Stomach (tissue), 9 donors: ENCODE data around the gene PDE3A. TPM values are rescaled to one million over a fixed set of nuclear protein-coding genes. Genes with fewer than 3 reads are reported as not detected.

Experiments
- DNase-seq, 2 donors: peaks; one replicate each; pipeline versions ENCODE4 v3.0.0 to v3.0.0-alpha.2; 2013 to 2019
- H3K27ac ChIP-seq, 5 donors: fragments of 200-600 bp in 4 of 5; sonication (generic) in 4 of 5; one replicate each; pipeline ENCODE4 v1.5.1; 2013 to 2019; ENCODE audit warnings: mild to moderate bottlenecking in 1 of 5, moderate library complexity in 1 of 5
- H3K27me3 ChIP-seq, 3 donors: fragments of 200-600 bp; sonication (generic); one replicate each; pipeline ENCODE4 v1.5.1; 2017 to 2019; ENCODE audit warnings: mixed run types in 1 of 3
- H3K36me3 ChIP-seq, 4 donors: fragments of 200-600 bp; sonication (generic); 1 replicate in 3 of 4; 2 replicates in 1 of 4; pipeline ENCODE4 v1.5.1; 2016 to 2019
- H3K4me1 ChIP-seq, 4 donors: fragments of 200-600 bp; sonication (generic); one replicate each; pipeline ENCODE4 v1.5.1; 2016 to 2019
- H3K4me3 ChIP-seq, 4 donors: fragments of 200-600 bp; sonication (generic) in 3 of 4; one replicate each; pipeline ENCODE4 v1.5.1; 2016 to 2019; ENCODE audit warnings: mild to moderate bottlenecking in 1 of 4
- H3K9me3 ChIP-seq, 4 donors: fragments of 200-600 bp; sonication (generic); one replicate each; pipeline ENCODE4 v1.5.1; 2016 to 2019
- EP300 ChIP-seq: sonication (generic); formaldehyde crosslinking; IDR thresholded peaks from one replicate; pipeline ENCODE4 v1.6.1; 2017; ENCODE audit warnings: antibody characterized with exemption
- POLR2A ChIP-seq, 4 donors: fragments of 450-650 bp; IDR thresholded peaks; one replicate each; pipeline ENCODE4 v1.6.1; 2016; ENCODE audit warnings: antibody characterized with exemption in 4 of 4, control low read depth in 2 of 4, mild to moderate bottlenecking in 1 of 4, moderate library complexity in 1 of 4
- POLR2AphosphoS5 ChIP-seq, 3 donors: sonication (generic); formaldehyde crosslinking; IDR thresholded peaks; one replicate each; pipeline ENCODE4 v1.6.1; 2016; ENCODE audit warnings: antibody characterized with exemption in 3 of 3
- WGBS, 5 donors: extraction: QIAGEN DNeasy Blood & Tissue Kit in 3 of 5; methylation state at CpG; one replicate each; pipeline versions ENCODE4 v1.1.5 to v1.1.7; 2013 to 2018; 5-methylcytosine and 5-hydroxymethylcytosine counted together
- intact Hi-C: fragments of 100-400 bp; cut with DNase I; formaldehyde crosslinking; loops from one replicate; pipeline ENCODE4 v1.15.1; 2023; ENCODE audit warnings: low total_unique reads
- polyA plus RNA-seq, 3 donors: library from polyadenylated mRNA; stranded (reverse); fragments of 200-250 nt; gene quantifications; one replicate each; pipeline ENCODE4 v1.2.3, GENCODE V29; 2013
- total RNA-seq, 5 donors: library from RNA; depleted of rRNA; stranded (reverse); fragments of >200 nt; gene quantifications; one replicate each; pipeline versions ENCODE4 v1.1.0 to v1.2.3, GENCODE V29; 2014 to 2016
- TF ChIP-seq, protein P1 (sequence below), 7 experiments: fragments of 450-650 bp in 4 of 7; fragments of 200-600 bp in 3 of 7; sonication (generic) in 3 of 7; IDR thresholded peaks; one replicate each; pipeline ENCODE4 v1.5.1; 2016 to 2019; ENCODE audit warnings: antibody characterized with exemption in 7 of 7, control low read depth in 2 of 7, mild to moderate bottlenecking in 1 of 7
- donor health status: healthy with polysubstance abuse.
- donor health status: Bipolar disorder and iron deficiency.
- donor health status: healthy.

Gene PDE3A
- total and polyA plus RNA-seq, 8 donors: 0.19 to 50.9 (median 12.0) TPM

DNA sequence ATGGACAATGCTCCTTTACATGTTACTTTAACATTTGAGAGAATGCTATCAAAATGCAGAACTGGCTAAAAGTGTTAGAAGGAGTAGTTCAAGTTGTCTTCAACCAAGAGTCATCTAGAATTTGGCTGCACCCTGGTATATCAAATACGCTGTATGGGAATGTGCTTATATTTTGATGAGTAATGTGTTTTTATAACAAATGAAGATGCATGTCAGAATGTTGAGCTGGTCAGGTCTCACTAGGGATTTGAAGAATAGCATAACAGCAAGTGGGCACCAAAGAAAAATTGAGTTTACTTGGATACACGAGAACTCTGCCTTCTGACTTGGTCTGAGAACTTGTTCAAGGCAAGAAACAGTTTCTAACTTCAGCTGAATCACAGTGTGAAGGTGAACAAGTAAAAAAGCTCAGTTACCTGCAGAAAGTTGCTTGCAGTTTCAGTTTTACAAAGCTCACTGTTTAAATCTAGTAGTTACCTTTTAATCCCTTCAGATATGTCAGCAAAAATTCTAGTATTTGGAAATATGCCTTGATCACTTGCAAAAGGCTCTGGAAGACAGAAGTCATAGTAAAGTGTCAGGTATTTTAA, 82.3 kb downstream of the PDE3A start:
- intact Hi-C loops: no loop called here
- 52 to 84% (median 80%) methylated on average over 2 of the region's 2 CpGs for WGBS, 5 donors
- no peak overlapping the region for H3K27ac ChIP-seq

DNA sequence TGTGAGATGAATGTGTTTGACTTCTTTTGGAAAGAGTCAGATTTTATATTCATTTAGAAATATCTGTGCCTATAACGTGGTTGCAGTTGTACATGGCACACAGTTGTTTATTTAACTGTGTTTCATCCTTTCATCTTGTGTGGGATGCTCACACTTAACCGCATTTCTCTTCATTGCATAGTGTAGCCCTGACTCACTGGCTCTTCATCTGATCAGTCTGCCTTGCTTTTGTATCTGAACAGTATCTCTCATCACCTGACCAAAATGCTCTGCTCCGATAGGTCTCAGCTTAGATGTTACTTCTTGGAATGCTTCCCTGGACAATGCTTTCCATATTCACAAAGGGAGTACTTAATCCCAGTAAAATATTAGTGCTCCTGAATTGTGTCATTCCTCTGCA, 83.4 kb downstream of the PDE3A start:
- Histone ChIP-seq H3K4me1 (peaks cover 0 to 22% (median 0%) of the 10 kb centered on the region in 4 donors), H3K27me3 (no peaks in the 10 kb centered on the region), H3K36me3 (no peaks in the 10 kb centered on the region), H3K4me3 (no peak overlapping the region), H3K27ac (no peak overlapping the region), H3K9me3 (no peaks in the 10 kb centered on the region)
- 77 to 85% (median 81%) methylated on average over 3 of the region's 3 CpGs for WGBS, 5 donors
- intact Hi-C loops: no loop called here
- TF ChIP-seq POLR2AphosphoS5 (IDR thresholded peaks at IDR 0.05): no peak
- TF ChIP-seq, protein P1, sequence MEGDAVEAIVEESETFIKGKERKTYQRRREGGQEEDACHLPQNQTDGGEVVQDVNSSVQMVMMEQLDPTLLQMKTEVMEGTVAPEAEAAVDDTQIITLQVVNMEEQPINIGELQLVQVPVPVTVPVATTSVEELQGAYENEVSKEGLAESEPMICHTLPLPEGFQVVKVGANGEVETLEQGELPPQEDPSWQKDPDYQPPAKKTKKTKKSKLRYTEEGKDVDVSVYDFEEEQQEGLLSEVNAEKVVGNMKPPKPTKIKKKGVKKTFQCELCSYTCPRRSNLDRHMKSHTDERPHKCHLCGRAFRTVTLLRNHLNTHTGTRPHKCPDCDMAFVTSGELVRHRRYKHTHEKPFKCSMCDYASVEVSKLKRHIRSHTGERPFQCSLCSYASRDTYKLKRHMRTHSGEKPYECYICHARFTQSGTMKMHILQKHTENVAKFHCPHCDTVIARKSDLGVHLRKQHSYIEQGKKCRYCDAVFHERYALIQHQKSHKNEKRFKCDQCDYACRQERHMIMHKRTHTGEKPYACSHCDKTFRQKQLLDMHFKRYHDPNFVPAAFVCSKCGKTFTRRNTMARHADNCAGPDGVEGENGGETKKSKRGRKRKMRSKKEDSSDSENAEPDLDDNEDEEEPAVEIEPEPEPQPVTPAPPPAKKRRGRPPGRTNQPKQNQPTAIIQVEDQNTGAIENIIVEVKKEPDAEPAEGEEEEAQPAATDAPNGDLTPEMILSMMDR (IDR thresholded peaks at IDR 0.05): no peak
- no peak for TF ChIP-seq POLR2A (IDR thresholded peaks at IDR 0.05)
- no peak for TF ChIP-seq EP300
- no peak for DNase-seq

More for the DNA sequence above, 82.3 kb downstream of the PDE3A start:
- no peak for DNase-seq
- Histone ChIP-seq H3K36me3 (no peaks in the 10 kb centered on the region), H3K4me3 (no peak overlapping the region), H3K9me3 (no peaks in the 10 kb centered on the region), H3K27me3 (no peaks in the 10 kb centered on the region), H3K4me1 (peaks cover 0 to 26% (median 0%) of the 10 kb centered on the region in 4 donors)
- TF ChIP-seq POLR2AphosphoS5 (IDR thresholded peaks at IDR 0.05): no peak
- TF ChIP-seq, protein P1 (IDR thresholded peaks at IDR 0.05): no peak
- TF ChIP-seq POLR2A (IDR thresholded peaks at IDR 0.05): no peak
- TF ChIP-seq EP300: no peak

DNA sequence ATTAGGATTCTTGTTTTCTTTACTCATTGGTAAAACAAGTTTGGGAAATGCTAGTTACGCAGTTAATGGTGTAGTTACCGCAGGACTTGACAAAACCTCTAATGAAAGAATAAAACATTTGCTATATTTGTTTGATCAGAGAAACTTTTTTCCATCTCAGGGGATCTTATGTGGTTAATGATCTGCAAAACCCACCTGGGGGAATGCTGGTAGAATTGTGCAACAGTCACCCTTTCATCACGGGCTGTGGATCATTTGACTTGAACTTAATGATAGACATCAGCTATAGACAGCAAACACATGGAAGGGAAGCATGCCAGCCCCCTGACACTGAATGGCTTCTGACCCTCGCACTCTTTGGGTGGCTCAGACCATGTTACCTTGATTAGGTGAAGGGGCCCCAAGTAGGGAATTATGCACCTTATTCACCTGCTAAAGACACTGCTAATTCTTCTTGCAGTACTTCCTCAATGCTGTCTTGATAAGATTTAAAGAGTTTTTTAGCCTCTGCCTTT, 84.2 kb downstream of the PDE3A start:
- Histone ChIP-seq H3K27me3 (no peaks in the 10 kb centered on the region), H3K4me1 (peaks cover 0 to 22% (median 0%) of the 10 kb centered on the region in 4 donors), H3K9me3 (no peaks in the 10 kb centered on the region), H3K36me3 (no peaks in the 10 kb centered on the region), H3K4me3 (no peak overlapping the region), H3K27ac (no peak overlapping the region)
- WGBS, 5 donors: 76 to 83% (median 81%) methylated on average over 4 of the region's 4 CpGs
- DNase-seq: no peak
- intact Hi-C loops: no loop called here
- TF ChIP-seq, protein P1 (IDR thresholded peaks at IDR 0.05): no peak
- no peak for TF ChIP-seq POLR2A (IDR thresholded peaks at IDR 0.05)
- TF ChIP-seq POLR2AphosphoS5 (IDR thresholded peaks at IDR 0.05): no peak
- no peak for TF ChIP-seq EP300

DNA sequence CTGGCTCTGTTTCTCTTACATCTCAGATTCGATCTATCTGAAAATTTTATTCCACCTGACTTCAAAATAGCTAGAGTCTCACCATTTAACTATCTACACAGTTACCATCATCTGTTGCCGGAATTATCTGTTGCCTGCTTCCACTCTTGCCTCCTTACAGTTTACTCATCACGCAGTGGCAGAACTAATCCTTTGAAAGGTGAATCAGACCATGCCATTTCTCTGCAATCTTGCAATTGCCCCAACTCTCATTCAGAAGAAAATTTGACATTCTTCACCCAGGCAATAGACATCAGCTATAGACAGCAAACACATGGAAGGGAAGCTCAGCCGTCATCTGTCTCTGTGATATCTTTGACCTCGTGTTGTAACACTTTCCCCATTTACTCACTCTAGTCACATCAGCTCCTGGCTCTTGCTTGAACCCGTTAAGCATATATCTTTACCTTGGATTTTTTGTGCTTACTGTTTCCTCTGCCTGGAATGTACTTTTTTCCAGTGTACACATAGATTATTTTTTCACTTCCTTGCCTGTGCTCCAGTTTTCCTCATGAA, 85.5 kb downstream of the PDE3A start:
- H3K9me3 ChIP-seq: no peaks in the 10 kb centered on the region
- no peak overlapping the region for H3K27ac ChIP-seq
- no peaks in the 10 kb centered on the region for H3K36me3 ChIP-seq
- DNase-seq: no peak
- H3K27me3 ChIP-seq: no peaks in the 10 kb centered on the region
- TF ChIP-seq, protein P1 (IDR thresholded peaks at IDR 0.05): no peak
- no peak for TF ChIP-seq EP300
- TF ChIP-seq POLR2AphosphoS5 (IDR thresholded peaks at IDR 0.05): no peak
- no peak for TF ChIP-seq POLR2A (IDR thresholded peaks at IDR 0.05)
- H3K4me1 ChIP-seq: peaks cover 0 to 22% (median 0%) of the 10 kb centered on the region in 4 donors
- 77 to 89% (median 79%) methylated on average over 6 of the region's 6 CpGs for WGBS, 5 donors
- intact Hi-C loops: no loop called here
- no peak overlapping the region for H3K4me3 ChIP-seq
